ENCODE results near the gene RSAD1. TPM values are rescaled to one million over a fixed set of nuclear protein-coding genes. Genes with fewer than 3 reads are reported as not detected.

Gene RSAD1
- total and polyA plus RNA-seq, 2 donors (not counting 3 experiments of a cell fraction or from before 2014, with no cell fraction given) = 20.3 to 35.5 TPM

GRCh38 chr17:50498021-50498874 lies 19.6 kb downstream of the RSAD1 start:
- H3K27ac ChIP-seq (ENCODE audit: insufficient read depth, low read depth, low read length) = no peak overlapping the region
- no peak overlapping the region for H3K4me3 ChIP-seq (replicated peaks in 1 of 3; ENCODE audit: insufficient read depth in 1 of 3, low read depth in 1 of 3, low read length in 3 of 3)
- H2AFZ ChIP-seq (ENCODE audit: low read depth, low read length) = no peak overlapping the region
- POLR2A ChIA-PET = interaction anchor here (0.7 kb wide), 1 partner anchor 368 kb away, joined by 11 read pairs; the partner anchor contains the start of gene TOB1
- no peaks in the 10 kb centered on the region for H3K4me1 ChIP-seq (ENCODE audit: control insufficient read depth, extremely low read depth, insufficient read depth, low read length)
- FAIRE-seq = no peak
- no peak for TF ChIP-seq JUN (IDR thresholded peaks at IDR 0.05; ENCODE audit: borderline replicate concordance, insufficient read depth, insufficient read length, low read depth)
- no peak for TF ChIP-seq POLR2A (IDR thresholded peaks at IDR 0.05; ENCODE audit: low read depth, low read length)
- no peak for TF ChIP-seq GATA2 (IDR thresholded peaks at IDR 0.05; ENCODE audit: insufficient read depth, insufficient read length, low read depth, low read length)
- no peak for TF ChIP-seq POLR2AphosphoS5 (IDR thresholded peaks at IDR 0.05; ENCODE audit: insufficient read depth, low read depth, low read length)
- TF ChIP-seq MAX (IDR thresholded peaks at IDR 0.05; ENCODE audit: insufficient read depth, insufficient read length) = no peak
- TF ChIP-seq MYC (IDR thresholded peaks at IDR 0.05; ENCODE audit: low read depth, low read length) = no peak
- no peak for TF ChIP-seq FOS (IDR thresholded peaks at IDR 0.05; ENCODE audit: borderline replicate concordance, insufficient read depth, low read length)
- no peak for TF ChIP-seq EZH2 (IDR thresholded peaks at IDR 0.05; ENCODE audit: borderline replicate concordance, low read depth, low read length, severe bottlenecking)
- TF ChIP-seq CTCF (IDR thresholded peaks at IDR 0.05; ENCODE audit: extremely low read depth in 1 of 2, insufficient read depth in 1 of 2, low read depth in 1 of 2, low read length in 2 of 2) = no peak
- H3K9ac ChIP-seq (replicated peaks; ENCODE audit: extremely low read depth, insufficient read depth, low read length) = no peak overlapping the region
- no TSS peak for BruUV-seq (replicated peaks)
- CTCF ChIA-PET = interaction anchor here (1.0 to 1.8 kb wide), 2 partner anchors 17 to 19 kb away, joined by 4 read pairs; no protein-coding TSS in a partner anchor
- no peak for DNase-seq (ENCODE audit: low read depth, low spot score)
- no peaks in the 10 kb centered on the region for H4K20me1 ChIP-seq (replicated peaks; ENCODE audit: control insufficient read depth, extremely low read depth, insufficient read depth, low read length)
- no peaks in the 10 kb centered on the region for H3K9me1 ChIP-seq (replicated peaks; ENCODE audit: control insufficient read depth, extremely low read depth, insufficient read depth, low read length)
- no peaks in the 10 kb centered on the region for H3K36me3 ChIP-seq (ENCODE audit: control insufficient read depth in 2 of 2, extremely low read depth in 1 of 2, insufficient read depth in 2 of 2, low read length in 2 of 2)
- no peaks in the 10 kb centered on the region for H3K79me2 ChIP-seq (ENCODE audit: control insufficient read depth, insufficient read depth, low read length)
- H3K4me2 ChIP-seq (ENCODE audit: insufficient read depth, low read length) = no peak overlapping the region
- H3K9me3 ChIP-seq (replicated peaks; ENCODE audit: control insufficient read depth, insufficient read depth, low read length) = no peaks in the 10 kb centered on the region
- intact Hi-C loops (cut with micrococcal nuclease) = no loop called here
- peaks cover 0 to 2% of the 10 kb centered on the region in 2 experiments for H3K27me3 ChIP-seq (ENCODE audit: control insufficient read depth in 2 of 2, insufficient read depth in 2 of 2, low read length in 2 of 2)
- dilution Hi-C loops (cut with MboI; ENCODE audit: extremely low pct_ligation_motif_present, low sequenced_read_pairs) = no loop called here
